Kidney (tissue), 2 donors: ENCODE measurements around the gene SFI1. TPM values are rescaled to one million over a fixed set of nuclear protein-coding genes. Genes with fewer than 3 reads are reported as not detected.

Experiments
- microRNA-seq: library from miRNA; unstranded; fragments of <30 nt; microRNA quantifications from one replicate; pipeline ENCODE4 v1.2.0, GENCODE V29; 2020
- polyA plus RNA-seq: library from polyadenylated mRNA; stranded (reverse); fragments of 350-450 nt; fragmentation: Illumina TruSeq; extraction: RNeasy Lipid Tissue Mini Kit (QIAGEN cat#74804); gene quantifications from one replicate; pipeline ENCODE4 v1.2.3, GENCODE V29; 2014; ENCODE audit warnings: low read depth, low replicate concordance; ENCODE audit not compliant: insufficient read depth
- total RNA-seq: library from RNA; stranded (reverse); fragmentation: NEBNext Ultra II Directional; extraction: Animal tissue kit (Norgen Biotek cat#: 25700); gene quantifications from one replicate; pipeline ENCODE4 v1.2.1, GENCODE V29; 2021
- donor health status: DM: yes; HTN: yes; CAD: no.

SFI1 gene
- total and polyA plus RNA-seq, 2 donors from 2014 or later, result 11.4 to 48.2 TPM

Small RNA genes within 50 kb of the gene (microRNA-seq; reads per million reads assigned to microRNA genes)
- gene MIR7109, result not detected

Other genes starting within 250 kb of the SFI1 start
- gene PIK3IP1, start 204.0 kb upstream of the SFI1 start, total RNA-seq, result 42.7 TPM
- gene PIK3IP1, start 204.0 kb upstream of the SFI1 start, polyA plus RNA-seq, result 21.4 TPM
- gene PATZ1, start 150.2 kb upstream of the SFI1 start, total RNA-seq, result 40.9 TPM
- gene PATZ1, start 150.2 kb upstream of the SFI1 start, polyA plus RNA-seq, result 33.3 TPM
- 46.5 TPM for gene DRG1, start 96.9 kb upstream of the SFI1 start, total RNA-seq
- gene DRG1, start 96.9 kb upstream of the SFI1 start, polyA plus RNA-seq, result 93.3 TPM
- gene EIF4ENIF1, start 6.7 kb upstream of the SFI1 start, total RNA-seq, result 39.1 TPM
- gene EIF4ENIF1, start 6.7 kb upstream of the SFI1 start, polyA plus RNA-seq, result 13.8 TPM
- 64.9 TPM for gene PISD, start 165.7 kb downstream of the SFI1 start, total RNA-seq
- gene PISD, start 165.7 kb downstream of the SFI1 start, polyA plus RNA-seq, result 27.3 TPM